ENCODE measurements around the gene PARVB.

GRCh38 chr22:44161673-44162072 is 137.6 kb downstream of the PARVB start:
- TF ChIP-seq, protein P1, sequence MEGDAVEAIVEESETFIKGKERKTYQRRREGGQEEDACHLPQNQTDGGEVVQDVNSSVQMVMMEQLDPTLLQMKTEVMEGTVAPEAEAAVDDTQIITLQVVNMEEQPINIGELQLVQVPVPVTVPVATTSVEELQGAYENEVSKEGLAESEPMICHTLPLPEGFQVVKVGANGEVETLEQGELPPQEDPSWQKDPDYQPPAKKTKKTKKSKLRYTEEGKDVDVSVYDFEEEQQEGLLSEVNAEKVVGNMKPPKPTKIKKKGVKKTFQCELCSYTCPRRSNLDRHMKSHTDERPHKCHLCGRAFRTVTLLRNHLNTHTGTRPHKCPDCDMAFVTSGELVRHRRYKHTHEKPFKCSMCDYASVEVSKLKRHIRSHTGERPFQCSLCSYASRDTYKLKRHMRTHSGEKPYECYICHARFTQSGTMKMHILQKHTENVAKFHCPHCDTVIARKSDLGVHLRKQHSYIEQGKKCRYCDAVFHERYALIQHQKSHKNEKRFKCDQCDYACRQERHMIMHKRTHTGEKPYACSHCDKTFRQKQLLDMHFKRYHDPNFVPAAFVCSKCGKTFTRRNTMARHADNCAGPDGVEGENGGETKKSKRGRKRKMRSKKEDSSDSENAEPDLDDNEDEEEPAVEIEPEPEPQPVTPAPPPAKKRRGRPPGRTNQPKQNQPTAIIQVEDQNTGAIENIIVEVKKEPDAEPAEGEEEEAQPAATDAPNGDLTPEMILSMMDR (IDR thresholded peaks at IDR 0.05) = no peak
- TF ChIP-seq POLR2AphosphoS5 (IDR thresholded peaks at IDR 0.05) = no peak
- TF ChIP-seq EP300 (IDR thresholded peaks at IDR 0.05) = no peak
- TF ChIP-seq POLR2A (IDR thresholded peaks at IDR 0.05) = no peak
